K562 (cell line): ENCODE results near the gene ZNF616. TPM values are rescaled to one million over a fixed set of nuclear protein-coding genes. Genes with fewer than 3 reads are reported as not detected.
A peak's percentile ranks its signal among the peaks of the same experiment; 100 is the strongest.

ENCODE experiments used
- ARHGAP35 ChIP-seq: fragments of 450-650 bp; IDR thresholded peaks from 2 replicates; pipeline ENCODE4 v1.6.1; 2018; ENCODE audit not compliant: partially characterized antibody
- DNMT1 ChIP-seq: fragments of 450-650 bp; IDR thresholded peaks from 2 replicates; pipeline ENCODE4 v1.6.1; 2016; ENCODE audit warnings: antibody characterized with exemption, mild to moderate bottlenecking
- GABPB1 ChIP-seq: sonication (generic); formaldehyde crosslinking; IDR thresholded peaks from 2 replicates; pipeline ENCODE4 v1.8.0; 2022; ENCODE audit warnings: mild to moderate bottlenecking, missing genetic modification reagents
- GATAD2A ChIP-seq: fragments of 450-650 bp; IDR thresholded peaks from 2 replicates; pipeline ENCODE4 v1.6.1; 2017
- GTF2F1 ChIP-seq: IDR thresholded peaks from 2 replicates; pipeline ENCODE4 v1.6.1; 2011; ENCODE audit warnings: low read depth, low read length, improper control_type of control experiment
- IFI16 ChIP-seq: fragments of 250-450 bp; sonication (Bioruptor Pico); IDR thresholded peaks from 2 replicates; pipeline ENCODE4 v2.1.2; 2022; ENCODE audit warnings: mild to moderate bottlenecking, inconsistent platforms
- ILF3 ChIP-seq: fragments of 450-650 bp; IDR thresholded peaks from 2 replicates; pipeline ENCODE4 v1.6.1; 2018; ENCODE audit warnings: antibody characterized with exemption, mild to moderate bottlenecking, moderate library complexity, borderline replicate concordance
- IRF2 ChIP-seq: sonication (generic); formaldehyde crosslinking; IDR thresholded peaks from 2 replicates; pipeline ENCODE4 v1.8.1; 2022; ENCODE audit warnings: mild to moderate bottlenecking, missing genetic modification reagents
- KAT7 ChIP-seq: sonication (generic); formaldehyde crosslinking; IDR thresholded peaks from 2 replicates; pipeline ENCODE4 v1.8.0; 2022; ENCODE audit warnings: missing genetic modification reagents, mild to moderate bottlenecking, borderline replicate concordance
- KDM5B ChIP-seq: fragments of 200-600 bp; sonication (generic); IDR thresholded peaks from 2 replicates; pipeline ENCODE4 v1.6.1; 2012; ENCODE audit warnings: low read depth, mild to moderate bottlenecking, moderate library complexity, low read length, control low read depth, inconsistent platforms; ENCODE audit not compliant: insufficient replicate concordance
- KLF13 ChIP-seq: fragments of 450-650 bp; IDR thresholded peaks from 2 replicates; pipeline ENCODE4 v1.6.1; 2016; ENCODE audit warnings: missing genetic modification characterization, low read depth, mild to moderate bottlenecking, missing compliant biosample characterization, moderate library complexity, borderline replicate concordance
- NR2C1 ChIP-seq, 2 experiments: fragments of 450-650 bp; IDR thresholded peaks; 2 replicates each; pipeline ENCODE4 v1.6.1; 2017; ENCODE audit warnings: mild to moderate bottlenecking in 2 of 2, antibody characterized with exemption in 1 of 2, inconsistent platforms in 1 of 2, missing compliant biosample characterization in 1 of 2, missing genetic modification characterization in 1 of 2
- ZNF165 ChIP-seq: fragments of 250-450 bp; sonication (Bioruptor Pico); IDR thresholded peaks from 2 replicates; pipeline ENCODE4 v1.4.0; 2020; ENCODE audit warnings: borderline replicate concordance
- ZNF263 ChIP-seq: sonication (generic); formaldehyde crosslinking; IDR thresholded peaks from 2 replicates; pipeline ENCODE4 v1.8.0; 2022; ENCODE audit warnings: mild to moderate bottlenecking, missing genetic modification reagents, borderline replicate concordance
- polyA plus RNA-seq, 8 experiments: library from polyadenylated mRNA; depleted of rRNA in 4 of 8; stranded (reverse) in 5 of 8; unstranded in 3 of 8; fragments of >200 nt; fragmentation: Nextera tagmentation in 2 of 8; fragmentation: Illumina TruSeq in 1 of 8; extraction: Ambion mirVana in 2 of 8; extraction: Trizol in 1 of 8; gene quantifications; 2 replicates each; pipeline versions ENCODE4 v1.2.1 to v1.2.3, GENCODE V29; 2011 to 2014; ENCODE audit warnings: inconsistent platforms in 1 of 8, missing spikeins in 1 of 8
- total RNA-seq, 7 experiments: library from RNA; depleted of rRNA in 6 of 7; stranded (reverse); fragments of >200 nt in 6 of 7; fragmentation: Illumina TruSeq in 2 of 7; extraction: Trizol in 2 of 7; gene quantifications; 2 replicates each; pipeline versions ENCODE4 v1.2.1 to v1.2.3, GENCODE V29; 2011 to 2021; ENCODE audit warnings: low replicate concordance in 1 of 7
- TF ChIP-seq, protein P1 (sequence below), 3 experiments: fragments of 200-800 bp in 1 of 3; sonication (Bioruptor generic) in 1 of 3; sonication (generic) in 1 of 3; formaldehyde crosslinking in 1 of 3; IDR thresholded peaks; 2 replicates each; pipeline versions ENCODE4 v1.6.1 to v1.8.0; 2016 to 2022; ENCODE audit warnings: mild to moderate bottlenecking in 2 of 3, missing compliant biosample characterization in 2 of 3, missing genetic modification characterization in 2 of 3, missing genetic modification reagents in 1 of 3
- TF ChIP-seq, protein P2 (sequence below): fragments of 450-650 bp; IDR thresholded peaks from 2 replicates; pipeline ENCODE4 v1.6.1; 2016; ENCODE audit warnings: mild to moderate bottlenecking
- TF ChIP-seq, protein P3 (sequence below): sonication (generic); formaldehyde crosslinking; IDR thresholded peaks from 2 replicates; pipeline ENCODE4 v1.8.0; 2023; ENCODE audit warnings: missing genetic modification reagents, mild to moderate bottlenecking, borderline replicate concordance
- TF ChIP-seq, protein P4 (sequence below): fragments of 250-450 bp; sonication (Bioruptor Pico); IDR thresholded peaks from 2 replicates; pipeline ENCODE4 v1.9.0; 2021; ENCODE audit warnings: mild to moderate bottlenecking

Gene ZNF616
- total and polyA plus RNA-seq, 9 of the 15 experiments (the other 6 are each of a cell fraction or from before 2014, with no cell fraction given), result 3.4 to 13.0 (median 6.7) TPM

DNA sequence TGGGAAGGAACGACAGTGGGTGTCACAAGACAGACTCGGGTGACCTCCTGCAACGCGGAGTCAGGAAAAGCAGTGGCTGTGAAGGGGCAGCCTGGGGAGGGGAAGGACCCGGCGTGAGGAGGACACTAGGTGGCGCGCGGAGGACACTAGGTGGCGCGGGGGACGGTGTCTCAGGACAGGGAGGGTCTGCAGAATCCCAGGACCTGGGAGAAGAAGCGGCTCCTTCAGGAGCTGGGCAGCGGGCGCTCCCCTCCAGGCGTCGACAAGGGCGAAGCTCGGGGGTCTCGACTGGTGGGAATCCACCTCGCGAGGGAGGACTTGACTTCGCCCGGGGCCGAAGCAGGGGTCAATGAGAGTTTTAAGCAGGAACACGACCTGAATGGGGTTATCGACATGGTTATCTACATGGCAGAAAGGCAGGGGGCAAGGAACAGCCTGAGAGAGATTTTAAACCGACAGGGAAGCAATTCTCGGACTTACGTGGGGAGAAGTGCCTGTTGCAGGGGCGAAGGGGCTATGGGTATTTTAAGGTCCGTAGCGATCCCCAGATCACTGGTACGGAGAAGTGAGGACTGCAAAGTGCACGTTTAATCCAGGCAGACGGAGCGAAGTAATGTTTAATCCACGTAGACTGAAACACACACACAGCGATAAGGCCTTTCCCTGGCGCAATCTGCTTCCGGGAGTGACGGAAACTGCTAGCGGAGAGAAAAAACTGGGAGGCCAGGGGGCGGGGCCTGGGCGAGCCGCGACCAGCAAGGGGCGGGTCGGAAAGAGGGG lies at the start of gene ZNF616 (continued):
- no peak for TF ChIP-seq KLF13 (tag)
- TF ChIP-seq ZNF165 (CRISPR knock-in tag), result no peak
- peak; percentile 93 for TF ChIP-seq GABPB1 (CRISPR knock-in tag)
- TF ChIP-seq, protein P1, sequence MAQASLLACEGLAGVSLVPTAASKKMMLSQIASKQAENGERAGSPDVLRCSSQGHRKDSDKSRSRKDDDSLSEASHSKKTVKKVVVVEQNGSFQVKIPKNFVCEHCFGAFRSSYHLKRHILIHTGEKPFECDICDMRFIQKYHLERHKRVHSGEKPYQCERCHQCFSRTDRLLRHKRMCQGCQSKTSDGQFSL (CRISPR knock-in tag; IDR thresholded peaks at IDR 0.05), result no peak
- TF ChIP-seq, protein P1 (tag; IDR thresholded peaks at IDR 0.05), result no peak
- no peak for TF ChIP-seq DNMT1
- TF ChIP-seq ZNF263 (CRISPR knock-in tag), result no peak
- no peak for TF ChIP-seq GTF2F1
- 0 out of 2 replicates have a peak, but pooled peaks have one; percentile 15 for TF ChIP-seq ILF3
- no peak for TF ChIP-seq KAT7 (CRISPR knock-in tag)
- TF ChIP-seq GATAD2A, result no peak
- no peak for TF ChIP-seq IRF2
- TF ChIP-seq, protein P2, sequence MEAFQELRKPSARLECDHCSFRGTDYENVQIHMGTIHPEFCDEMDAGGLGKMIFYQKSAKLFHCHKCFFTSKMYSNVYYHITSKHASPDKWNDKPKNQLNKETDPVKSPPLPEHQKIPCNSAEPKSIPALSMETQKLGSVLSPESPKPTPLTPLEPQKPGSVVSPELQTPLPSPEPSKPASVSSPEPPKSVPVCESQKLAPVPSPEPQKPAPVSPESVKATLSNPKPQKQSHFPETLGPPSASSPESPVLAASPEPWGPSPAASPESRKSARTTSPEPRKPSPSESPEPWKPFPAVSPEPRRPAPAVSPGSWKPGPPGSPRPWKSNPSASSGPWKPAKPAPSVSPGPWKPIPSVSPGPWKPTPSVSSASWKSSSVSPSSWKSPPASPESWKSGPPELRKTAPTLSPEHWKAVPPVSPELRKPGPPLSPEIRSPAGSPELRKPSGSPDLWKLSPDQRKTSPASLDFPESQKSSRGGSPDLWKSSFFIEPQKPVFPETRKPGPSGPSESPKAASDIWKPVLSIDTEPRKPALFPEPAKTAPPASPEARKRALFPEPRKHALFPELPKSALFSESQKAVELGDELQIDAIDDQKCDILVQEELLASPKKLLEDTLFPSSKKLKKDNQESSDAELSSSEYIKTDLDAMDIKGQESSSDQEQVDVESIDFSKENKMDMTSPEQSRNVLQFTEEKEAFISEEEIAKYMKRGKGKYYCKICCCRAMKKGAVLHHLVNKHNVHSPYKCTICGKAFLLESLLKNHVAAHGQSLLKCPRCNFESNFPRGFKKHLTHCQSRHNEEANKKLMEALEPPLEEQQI, result no peak
- peak; percentile 94 for TF ChIP-seq NR2C1 (IDR thresholded peaks at IDR 0.05)
- peak; percentile 95 for TF ChIP-seq NR2C1 (tag; IDR thresholded peaks at IDR 0.05)
- TF ChIP-seq, protein P3, sequence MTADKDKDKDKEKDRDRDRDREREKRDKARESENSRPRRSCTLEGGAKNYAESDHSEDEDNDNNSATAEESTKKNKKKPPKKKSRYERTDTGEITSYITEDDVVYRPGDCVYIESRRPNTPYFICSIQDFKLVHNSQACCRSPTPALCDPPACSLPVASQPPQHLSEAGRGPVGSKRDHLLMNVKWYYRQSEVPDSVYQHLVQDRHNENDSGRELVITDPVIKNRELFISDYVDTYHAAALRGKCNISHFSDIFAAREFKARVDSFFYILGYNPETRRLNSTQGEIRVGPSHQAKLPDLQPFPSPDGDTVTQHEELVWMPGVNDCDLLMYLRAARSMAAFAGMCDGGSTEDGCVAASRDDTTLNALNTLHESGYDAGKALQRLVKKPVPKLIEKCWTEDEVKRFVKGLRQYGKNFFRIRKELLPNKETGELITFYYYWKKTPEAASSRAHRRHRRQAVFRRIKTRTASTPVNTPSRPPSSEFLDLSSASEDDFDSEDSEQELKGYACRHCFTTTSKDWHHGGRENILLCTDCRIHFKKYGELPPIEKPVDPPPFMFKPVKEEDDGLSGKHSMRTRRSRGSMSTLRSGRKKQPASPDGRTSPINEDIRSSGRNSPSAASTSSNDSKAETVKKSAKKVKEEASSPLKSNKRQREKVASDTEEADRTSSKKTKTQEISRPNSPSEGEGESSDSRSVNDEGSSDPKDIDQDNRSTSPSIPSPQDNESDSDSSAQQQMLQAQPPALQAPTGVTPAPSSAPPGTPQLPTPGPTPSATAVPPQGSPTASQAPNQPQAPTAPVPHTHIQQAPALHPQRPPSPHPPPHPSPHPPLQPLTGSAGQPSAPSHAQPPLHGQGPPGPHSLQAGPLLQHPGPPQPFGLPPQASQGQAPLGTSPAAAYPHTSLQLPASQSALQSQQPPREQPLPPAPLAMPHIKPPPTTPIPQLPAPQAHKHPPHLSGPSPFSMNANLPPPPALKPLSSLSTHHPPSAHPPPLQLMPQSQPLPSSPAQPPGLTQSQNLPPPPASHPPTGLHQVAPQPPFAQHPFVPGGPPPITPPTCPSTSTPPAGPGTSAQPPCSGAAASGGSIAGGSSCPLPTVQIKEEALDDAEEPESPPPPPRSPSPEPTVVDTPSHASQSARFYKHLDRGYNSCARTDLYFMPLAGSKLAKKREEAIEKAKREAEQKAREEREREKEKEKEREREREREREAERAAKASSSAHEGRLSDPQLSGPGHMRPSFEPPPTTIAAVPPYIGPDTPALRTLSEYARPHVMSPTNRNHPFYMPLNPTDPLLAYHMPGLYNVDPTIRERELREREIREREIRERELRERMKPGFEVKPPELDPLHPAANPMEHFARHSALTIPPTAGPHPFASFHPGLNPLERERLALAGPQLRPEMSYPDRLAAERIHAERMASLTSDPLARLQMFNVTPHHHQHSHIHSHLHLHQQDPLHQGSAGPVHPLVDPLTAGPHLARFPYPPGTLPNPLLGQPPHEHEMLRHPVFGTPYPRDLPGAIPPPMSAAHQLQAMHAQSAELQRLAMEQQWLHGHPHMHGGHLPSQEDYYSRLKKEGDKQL, result no peak
- TF ChIP-seq, protein P4, sequence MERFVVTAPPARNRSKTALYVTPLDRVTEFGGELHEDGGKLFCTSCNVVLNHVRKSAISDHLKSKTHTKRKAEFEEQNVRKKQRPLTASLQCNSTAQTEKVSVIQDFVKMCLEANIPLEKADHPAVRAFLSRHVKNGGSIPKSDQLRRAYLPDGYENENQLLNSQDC (CRISPR knock-in tag), result no peak
- no peak for TF ChIP-seq IFI16
- TF ChIP-seq KDM5B, result peak; percentile 87
- no peak for TF ChIP-seq ARHGAP35
